Measurements from ENCODE around the gene ABTB2.
"Not testable (repeated sequence)": the region's sequence is repeated elsewhere in the genome, so short reads cannot be mapped to it uniquely, and the experiment has no call there.

ABTB2 gene

DNA sequence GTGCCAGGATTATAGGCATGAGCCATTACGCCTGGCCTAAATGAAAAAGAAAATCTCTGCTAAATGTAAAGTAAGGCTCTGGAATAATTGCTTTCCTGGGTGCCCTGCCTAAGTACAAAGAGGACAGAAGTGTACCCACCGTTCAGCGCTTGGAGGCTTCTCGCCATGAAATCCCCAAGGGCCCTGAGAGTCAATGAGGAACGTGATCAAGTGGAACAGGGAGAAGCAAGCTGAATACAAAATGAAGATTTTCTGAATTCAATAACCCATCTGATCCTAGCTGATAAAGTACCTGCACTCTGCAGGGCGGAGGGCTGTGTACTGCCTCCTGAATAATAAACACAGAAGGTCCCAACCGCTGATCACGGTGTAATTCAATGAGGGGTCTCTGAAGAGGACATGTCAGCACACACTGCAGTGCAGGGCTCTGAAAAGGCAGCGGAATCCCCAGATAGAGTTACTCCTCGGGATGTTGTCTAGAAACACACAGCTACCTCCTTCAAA is 97.7 kb downstream of the ABTB2 start:
- DNase-seq: no peak

DNA sequence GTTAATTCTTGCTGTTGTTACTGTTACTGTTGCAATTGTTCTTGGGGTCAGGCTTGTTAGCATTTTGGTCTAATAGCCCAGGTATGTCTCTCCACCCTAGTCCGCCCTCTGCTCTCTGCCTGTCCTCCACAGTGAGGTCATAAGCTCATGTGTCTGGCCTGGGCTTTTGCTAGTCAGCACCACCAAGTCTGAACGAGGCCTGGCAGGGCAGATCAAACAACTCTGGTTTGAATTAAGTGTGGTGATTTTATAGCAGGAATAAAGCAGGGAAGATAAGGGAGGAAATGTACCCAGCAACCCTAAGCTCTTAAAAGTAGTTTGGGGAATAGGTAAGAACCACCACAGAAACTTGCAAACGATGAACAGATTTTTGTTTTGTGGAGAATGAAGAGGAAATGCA is 98.7 kb downstream of the ABTB2 start:
- no peak for DNase-seq

DNA sequence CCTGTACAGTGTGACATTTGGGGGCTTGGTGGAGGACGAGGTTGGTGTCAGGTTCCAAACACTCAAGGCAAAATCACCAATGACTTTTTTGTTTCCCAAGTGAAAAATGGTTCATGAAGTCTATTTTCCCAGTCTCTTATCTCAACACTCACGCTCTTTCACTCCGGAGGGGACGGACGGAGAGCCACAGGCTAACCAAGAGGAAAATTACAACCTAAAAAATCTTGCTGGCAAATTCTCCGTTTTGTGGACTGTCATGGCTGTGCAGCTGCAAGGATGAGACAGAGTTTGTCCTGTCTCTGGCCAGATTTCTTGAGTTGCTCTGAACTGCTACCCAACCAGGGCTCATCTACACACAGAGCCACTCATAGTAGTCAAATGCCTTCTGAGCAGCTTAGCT is 101.2 kb downstream of the ABTB2 start:
- no peak for DNase-seq

DNA sequence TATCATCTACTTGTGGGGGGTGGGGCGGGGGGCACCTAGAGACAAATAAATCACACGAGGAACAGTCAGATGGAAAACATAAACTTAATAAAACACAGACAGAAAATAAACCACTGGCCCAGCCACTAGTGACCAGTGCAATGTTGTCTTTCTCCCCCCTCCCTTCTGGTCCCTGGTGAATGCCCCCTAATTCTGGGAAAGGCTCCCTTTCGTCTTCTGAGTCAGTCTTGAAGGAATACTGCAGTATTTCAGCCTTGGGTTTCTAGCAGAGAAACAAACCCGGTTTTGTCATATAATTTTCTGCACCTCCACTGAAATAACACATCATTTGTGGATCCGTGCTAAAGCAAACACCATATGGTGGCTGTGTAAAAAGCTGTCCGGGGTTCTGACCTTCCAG is 101.7 kb downstream of the ABTB2 start:
- DNase-seq: no peak

DNA sequence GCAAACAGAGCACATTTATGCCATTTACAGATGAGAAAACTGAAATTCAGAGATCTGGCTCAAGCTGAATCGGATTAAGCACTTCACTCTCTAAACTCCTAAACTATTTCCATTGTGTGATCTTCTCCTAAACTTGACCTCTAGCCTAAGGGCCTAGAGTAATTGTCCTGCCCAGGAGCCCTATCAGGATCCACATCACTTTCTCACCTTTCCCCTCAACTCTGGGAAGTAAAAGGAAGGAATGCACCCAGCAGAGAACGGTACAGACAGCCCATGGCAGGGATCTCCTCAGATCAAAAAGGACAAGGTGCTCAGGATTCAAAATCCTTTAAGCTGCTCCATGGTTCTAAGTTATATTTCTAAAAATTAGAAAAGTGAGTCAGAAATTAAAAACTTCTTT is 102.7 kb downstream of the ABTB2 start:
- no peak for DNase-seq

DNA sequence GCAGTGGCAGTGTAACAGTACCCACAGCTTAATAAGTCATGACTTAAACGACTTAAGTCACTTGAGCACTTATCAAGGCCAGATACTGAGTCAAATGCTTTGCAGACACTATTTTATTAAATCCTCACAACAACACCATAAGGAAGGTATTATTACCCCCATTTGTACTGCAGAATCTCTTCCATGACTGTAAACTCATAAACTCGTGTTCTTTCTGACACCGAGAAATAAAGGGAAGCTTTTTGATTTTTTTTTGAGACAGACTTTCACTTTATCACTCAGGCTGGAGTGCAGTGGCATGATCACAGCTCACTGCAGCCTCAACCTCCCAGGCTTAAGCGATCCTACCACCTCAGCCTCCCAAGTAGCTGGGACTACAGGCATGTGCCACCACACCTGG is 103.8 kb downstream of the ABTB2 start:
- no peak for DNase-seq

DNA sequence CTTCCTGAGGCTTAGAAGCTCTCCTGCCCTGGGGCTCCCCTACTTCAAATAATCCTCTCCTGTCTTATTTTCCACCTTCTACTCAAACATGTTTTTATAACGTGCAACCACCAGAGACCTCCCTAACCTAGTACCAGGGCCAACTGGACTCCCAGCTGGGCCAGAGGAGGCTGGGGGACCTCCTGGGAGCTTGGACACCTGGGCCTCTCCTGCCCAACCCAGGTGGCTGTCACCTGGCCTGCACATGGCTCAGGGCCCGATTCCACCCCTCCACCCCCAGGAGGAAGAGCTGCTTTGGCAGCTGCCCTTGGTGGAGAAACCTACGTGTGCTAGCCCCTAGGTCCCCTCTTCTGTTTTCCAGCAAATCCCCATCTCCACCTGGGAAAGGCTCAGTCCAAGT is 105.2 kb downstream of the ABTB2 start:
- no peak for DNase-seq

DNA sequence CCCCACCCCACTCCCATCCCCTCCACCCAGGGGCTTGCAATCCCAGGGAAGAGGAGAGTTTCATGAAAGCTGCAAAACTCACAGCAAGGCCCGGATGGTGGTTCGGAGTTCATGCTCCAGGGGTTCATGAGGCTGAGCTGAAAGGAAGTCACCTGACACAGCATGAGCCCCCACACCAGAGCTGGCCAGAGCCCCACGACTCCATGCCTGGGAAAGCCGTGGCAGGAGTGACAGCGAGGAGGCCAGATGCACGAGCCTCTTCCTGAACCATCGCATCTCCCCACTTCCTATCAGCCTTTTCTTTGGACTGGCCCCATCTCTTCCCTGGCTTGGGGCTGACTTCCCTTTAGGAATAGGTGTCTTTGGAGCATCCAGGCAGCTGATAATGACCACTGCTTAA is 105.8 kb downstream of the ABTB2 start:
- no peak for DNase-seq

DNA sequence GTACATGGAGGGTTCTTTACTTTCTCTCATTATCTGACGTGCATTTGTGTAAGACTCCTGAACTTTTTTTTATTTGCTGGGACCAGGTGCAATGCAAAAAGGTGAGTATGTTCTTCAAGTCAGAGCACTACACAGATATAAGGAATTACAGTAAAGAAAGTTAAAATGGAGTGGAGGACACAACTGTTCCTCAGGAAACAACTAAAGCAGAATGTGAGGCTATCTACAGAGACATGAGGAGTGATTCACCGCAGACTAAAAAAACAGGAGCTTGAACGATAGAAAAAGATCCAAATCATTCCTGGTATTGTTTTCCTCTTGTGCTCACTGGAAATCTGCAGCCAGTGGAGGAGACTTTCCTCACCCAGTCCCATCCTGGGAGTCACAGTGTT is 106.2 kb downstream of the ABTB2 start:
- no peak for DNase-seq

DNA sequence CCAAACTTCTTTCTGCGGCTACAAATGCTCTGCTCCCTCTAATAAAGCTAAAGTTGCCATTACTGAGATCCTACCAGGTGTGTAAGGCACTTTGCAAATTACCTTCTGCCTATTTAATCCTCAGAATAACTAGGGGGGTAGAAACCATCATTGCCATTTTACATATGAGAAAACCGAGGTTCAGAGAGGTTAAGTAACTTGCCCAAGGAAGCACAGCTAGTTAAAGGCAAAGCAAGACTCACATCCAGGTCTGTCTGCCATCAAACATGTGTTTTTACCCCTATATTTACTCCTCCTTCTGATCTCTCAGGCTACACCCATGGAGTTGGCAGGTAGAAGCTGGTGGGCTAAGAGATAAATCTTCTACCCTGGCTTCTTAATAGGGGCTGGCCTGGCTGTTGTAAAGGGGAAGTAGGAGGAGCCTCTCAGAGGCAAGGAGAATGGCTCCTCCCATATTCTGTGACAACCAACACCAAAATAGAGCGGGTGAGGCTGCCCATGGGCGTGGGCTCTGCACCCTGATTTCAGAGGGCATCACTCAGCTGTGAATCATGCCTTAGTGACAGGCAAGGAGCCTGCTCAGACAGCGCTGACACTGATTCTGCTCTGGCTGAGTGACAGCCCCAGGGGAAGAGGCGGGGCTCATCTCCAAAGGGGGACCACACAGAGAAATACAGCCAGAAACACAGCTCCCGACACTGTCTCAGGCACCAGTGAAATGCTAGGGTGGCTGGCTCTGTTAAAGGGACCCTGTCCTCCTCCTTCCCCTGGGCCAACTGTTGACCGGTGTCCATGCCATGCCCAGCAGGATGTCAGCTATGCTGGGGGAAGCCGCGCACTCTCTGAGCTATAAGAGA is 106.8 kb downstream of the ABTB2 start:
- DNase-seq: peak; percentile 90

DNA sequence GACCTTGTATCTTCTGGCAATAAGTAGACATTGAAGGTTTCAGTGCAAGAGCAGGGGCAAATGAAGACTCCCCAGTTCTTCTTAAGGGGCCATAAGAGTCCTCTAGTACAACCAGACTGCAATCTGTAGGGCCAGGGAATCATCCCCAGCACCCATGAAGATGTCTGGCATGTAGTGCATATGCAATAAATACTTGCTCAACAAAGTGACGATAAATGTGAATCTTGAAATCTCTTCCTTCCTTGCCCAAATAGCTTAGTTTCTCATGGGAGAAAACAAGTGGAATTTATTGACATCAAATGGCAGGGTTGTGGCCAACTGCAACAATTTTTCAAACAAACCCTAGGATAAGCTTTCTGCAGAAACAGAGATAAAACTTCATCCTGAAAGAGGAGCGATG is 107.6 kb downstream of the ABTB2 start:
- no peak for DNase-seq

DNA sequence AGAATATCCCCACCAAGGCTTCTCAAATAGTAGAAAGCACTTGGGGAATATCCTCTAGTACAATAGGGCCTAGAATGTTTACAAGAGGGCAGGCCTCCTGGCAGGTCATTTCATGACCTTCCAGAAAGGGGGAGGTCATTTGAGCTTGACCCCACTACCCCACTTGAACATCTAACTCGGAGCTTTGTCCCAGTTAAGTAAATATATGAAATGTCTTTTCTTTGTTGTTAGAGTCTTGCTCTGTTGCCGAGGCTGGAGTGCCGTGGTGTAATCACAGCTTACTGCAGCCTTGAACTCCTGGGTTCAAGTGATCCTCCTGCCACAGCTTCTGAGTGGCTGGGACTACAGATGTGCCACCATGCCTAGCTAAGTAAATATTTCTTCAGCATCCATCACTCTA is 108.4 kb downstream of the ABTB2 start:
- no peak for DNase-seq

DNA sequence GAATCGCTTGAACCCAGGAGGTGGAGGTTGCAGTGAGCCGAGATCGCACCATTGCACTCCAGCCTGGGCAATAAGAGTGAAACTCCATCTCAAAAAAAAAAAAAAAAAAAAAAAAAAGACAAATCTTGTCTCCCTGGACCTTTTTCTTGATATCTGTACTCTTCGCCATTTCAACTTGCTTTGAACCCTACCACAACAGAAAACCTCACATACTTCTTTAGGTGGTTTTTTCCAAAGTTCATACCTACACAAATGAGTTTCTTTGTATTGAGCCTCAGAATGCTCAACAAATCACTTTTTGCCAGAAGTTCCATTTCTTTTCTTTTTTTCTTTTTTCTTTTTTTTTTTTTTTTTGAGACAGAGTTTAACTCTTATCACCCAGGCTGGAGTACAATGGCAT is 111.3 kb downstream of the ABTB2 start:
- DNase-seq: not testable (repeated sequence)

DNA sequence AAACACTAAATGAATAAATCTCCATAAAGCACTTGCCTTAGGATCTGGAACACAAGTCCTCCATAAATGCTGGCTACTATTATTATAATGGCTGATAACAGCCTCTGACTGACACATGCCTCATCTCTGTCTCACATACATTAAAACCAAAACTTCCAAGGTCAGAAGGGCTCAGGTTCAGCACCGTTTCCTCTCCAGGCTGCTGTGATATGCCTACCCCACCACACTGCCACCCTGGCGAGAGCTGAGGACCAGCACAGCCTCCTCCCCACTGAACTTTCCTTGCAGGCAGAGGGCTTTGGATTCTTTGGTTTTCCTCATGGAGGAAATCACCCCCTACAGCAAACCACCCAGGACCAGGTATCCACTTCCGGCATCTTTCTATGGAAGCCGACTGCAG is 112.8 kb downstream of the ABTB2 start:
- DNase-seq: no peak

DNA sequence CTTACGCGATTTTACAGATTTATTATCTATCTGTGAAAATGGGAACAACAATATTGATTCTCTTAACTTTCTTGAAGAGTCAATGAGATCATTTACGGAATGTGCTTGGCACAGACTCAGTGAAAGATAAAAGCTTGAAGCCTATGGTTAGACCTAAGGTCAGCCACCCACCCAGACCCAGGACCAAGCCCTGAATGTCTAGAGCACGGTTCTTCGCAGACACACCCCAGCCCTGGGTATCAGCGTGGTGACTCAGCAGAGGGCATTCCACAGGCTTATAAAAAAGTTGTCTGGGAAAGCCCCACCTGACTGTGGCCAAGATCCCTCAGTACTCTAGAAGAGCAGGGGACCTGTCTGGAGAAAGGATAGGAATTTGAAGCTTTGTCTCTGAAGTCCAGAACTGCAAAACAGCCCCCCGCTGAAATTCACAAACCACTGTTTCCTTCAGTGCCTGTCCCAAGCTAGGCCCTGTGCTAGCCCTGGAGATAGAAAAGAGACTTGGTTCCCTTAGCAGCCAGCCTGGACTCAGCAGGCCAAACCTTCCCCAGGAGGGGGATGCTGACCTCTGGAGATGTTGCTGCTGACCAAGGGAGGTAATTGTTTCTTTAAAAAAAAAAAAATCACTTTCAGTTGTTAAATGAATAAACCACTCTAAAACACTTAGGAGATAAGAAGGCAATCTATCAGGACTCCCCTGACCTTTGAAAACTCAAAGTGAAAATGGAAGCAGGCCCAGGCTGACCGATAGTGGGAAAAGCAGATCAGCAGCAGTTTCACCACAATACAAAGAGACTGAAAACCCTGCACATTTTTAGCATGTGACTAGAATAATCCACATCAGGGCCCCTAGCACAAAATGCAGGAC is 114.0 kb downstream of the ABTB2 start:
- DNase-seq: peak; percentile 57

DNA sequence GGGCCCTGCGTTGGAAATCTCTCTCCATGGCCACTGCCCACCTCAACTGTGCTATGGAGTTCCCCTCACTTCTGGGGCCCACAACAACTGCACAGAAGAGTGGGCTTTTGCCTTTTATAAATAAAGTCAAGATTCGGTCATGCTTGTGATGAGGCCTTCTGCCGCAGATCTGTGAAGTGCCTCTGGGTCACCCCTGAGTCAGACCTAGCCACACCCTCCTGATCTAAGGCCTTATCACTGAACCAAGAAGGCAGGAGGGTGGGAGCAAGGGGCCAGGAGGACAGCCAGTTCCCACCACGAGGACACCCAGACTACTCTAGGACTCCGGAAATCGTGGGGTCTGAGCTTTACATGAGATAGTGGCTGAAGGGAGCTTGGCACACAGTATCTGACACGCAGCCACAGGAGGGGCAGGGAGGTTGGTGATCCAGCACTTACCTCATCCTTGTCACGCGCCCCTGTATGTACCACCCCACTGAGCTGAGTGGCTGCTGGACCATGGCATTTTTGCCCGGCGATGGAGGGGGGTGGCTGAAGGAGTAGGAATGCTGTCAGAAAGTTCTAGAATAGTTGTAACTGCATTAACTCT is 115.7 kb downstream of the ABTB2 start:
- DNase-seq: peak; percentile 97

DNA sequence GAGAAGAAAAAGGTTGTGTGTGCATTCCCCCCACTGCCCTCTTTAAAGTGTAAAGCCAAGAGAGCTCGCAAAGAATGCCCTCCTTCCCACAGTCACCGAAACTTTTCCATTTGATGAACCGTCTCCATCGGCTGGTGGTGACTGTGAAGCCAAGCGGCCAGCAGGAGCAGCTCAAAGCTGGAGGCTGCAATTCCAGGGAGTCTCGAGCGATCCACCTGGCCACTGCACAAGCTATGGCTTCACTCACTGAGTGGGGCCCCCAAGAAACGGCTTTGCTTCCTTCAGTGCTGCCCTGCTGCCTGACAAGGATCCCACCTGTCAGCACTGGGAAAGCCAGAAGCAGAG is 117.7 kb downstream of the ABTB2 start:
- DNase-seq: no peak

DNA sequence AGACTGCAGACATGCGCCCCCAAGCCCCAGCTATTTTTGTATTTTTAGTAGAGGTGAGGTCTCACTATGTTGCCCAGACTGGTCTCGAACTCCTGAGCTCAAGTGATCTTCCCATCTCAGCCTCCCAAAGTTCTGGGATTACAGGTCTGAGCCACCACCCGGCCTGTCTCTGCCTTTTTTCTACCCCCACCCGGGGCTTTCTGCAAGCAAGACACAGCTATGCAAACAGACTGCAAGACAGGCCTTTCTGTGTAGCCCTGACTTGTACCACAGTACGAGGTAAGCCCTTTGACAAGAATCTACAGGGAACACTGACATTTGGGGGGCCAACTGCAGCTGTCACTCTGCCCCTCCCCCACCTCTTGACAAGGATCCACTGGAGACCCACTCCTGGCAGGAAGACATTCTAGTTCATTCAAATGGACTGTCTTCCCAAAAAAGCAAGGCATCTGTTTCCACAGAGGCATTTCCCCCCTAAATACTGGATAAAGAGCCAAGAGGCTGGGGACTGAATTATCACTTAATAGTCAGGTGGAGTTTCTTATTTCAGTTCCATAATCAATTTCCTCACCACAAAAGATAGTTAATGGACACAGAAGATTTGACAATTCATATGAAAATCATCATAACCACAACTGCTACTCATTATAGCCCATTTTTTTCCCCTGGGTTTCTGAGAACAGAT is 118.2 kb downstream of the ABTB2 start:
- no peak for DNase-seq

DNA sequence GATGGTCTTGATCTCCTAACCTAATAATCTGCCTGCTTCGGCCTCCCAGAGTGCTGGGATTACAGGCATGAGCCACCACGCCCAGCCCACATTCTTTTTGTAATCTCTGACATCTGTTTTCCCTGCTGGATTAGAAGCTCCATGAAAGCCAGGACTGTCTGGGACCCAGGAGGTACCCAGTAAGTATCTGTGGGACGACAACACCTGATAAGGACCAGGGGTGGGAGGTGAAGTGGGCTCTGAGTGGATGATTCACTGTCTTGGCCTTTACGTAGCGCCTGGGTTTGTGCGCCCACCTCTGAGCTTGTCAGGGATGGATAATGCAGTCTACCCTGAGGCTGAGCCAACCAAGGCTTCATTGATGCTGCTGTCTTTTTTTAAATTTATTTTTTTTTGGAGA is 118.8 kb downstream of the ABTB2 start:
- no peak for DNase-seq

DNA sequence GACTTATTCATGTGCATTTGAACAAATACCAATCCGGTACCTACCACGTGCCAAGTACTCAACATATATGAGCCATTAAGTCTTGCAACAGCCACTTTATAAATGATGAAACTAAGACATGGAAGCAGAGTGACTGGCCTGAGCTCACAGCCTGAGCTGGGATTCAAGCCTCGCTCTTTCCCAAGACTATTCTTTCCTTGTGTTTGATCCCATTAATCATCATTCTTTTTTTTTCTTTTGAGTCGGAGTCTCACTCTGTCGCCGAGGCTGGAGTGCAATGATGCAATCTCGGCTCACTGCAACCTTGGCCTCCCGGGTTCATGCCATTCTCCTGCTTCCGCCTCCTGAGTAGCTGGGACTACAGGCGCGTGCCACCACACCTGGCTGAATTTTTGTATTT is 119.3 kb downstream of the ABTB2 start:
- DNase-seq: no peak

DNA sequence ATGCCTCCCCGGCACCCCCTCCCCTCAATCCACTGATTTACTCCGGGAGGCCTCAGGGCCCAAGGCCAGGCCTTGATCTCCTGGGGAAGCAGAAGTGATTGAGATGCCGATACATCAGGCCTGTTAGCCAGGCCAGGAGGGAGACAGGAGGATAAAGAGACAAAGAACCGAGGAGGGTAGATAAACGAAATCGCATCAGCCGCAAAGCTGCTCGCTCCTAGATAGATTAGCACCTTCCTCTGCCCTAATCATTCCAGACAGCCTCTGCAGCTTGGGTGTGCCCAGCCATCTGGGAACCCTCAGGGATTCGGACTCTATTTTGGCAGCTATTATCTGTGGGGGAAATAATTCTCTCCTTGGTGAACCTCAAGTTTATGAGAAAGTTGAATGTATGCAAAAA is 121.2 kb downstream of the ABTB2 start:
- peak; percentile 89 for DNase-seq

DNA sequence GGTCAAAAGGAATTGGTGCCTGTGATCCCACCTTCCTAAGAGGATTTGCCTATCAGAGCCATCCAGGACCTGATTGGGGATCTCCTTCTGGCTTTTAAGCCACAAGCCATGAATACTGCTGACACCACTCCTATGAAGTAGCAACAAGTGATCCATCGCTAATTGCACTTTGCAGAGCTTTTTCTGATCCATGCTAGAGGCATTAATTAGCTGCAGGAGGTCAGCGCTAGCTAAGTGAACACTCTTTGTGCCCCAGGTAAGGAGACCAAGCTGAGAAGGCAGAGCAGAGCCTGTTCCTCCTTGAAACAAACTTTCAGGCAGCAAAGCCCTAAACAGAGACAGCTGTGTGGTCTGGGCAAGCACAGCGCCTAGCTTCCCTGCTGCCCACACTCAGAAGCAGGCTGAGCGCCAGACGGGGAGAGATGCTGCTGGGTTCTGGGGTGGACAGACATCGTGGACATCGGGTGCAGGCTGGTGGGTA is 122.2 kb downstream of the ABTB2 start:
- no peak for DNase-seq

DNA sequence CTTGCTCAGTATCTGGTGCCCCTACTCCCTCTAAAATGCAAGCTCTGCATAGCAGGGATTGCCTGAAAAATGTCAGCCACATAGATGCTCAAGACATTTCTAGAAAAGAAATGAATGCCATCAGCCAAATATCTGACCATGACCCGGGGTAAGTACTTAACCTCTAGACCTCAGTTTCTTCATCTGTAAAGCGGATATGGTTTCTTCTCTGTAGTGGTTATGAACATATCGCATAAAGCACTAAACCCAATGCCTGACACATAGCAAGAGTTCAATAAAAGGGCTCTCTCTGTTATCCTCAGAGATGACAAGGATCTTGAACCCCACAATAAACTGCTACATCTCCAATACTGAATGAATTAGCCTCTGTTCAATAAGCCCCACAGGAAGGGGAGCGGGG is 122.6 kb downstream of the ABTB2 start:
- no peak for DNase-seq
